HCT116 (cell line): ENCODE results near the gene UVSSA. TPM values are rescaled to one million over a fixed set of nuclear protein-coding genes. Genes with fewer than 3 reads are reported as not detected.

Experiments
- ATAC-seq: fragments of 200-7000 bp; cut with Tn5 transposase; 2 replicates; pipeline ENCODE4 v1.9.1; 2020; ENCODE audit warnings: mild to moderate bottlenecking, moderate library complexity
- BruUV-seq: library from RNA; stranded (reverse); fragments of 400-500 nt; replicated peaks from 2 replicates; lab custom pipeline; 2021; lab: Mats Ljungman, UMichigan
- CTCF ChIA-PET: fragments of 300-600 bp; sonication (Branson Sonifier 250); formaldehyde crosslinking; loops from one replicate; lab custom pipeline; 2021; ENCODE audit warnings: antibody characterized with exemption; lab: Charles Lee
- POLR2A ChIA-PET: fragments of 300-600, 350-600 bp; sonication (Branson Sonifier 250); formaldehyde crosslinking; loops from one replicate; lab custom pipeline; 2021; ENCODE audit warnings: antibody characterized with exemption; lab: Charles Lee
- RAD21 ChIA-PET, 2 experiments: fragments of 300-600 bp; sonication (Branson Sonifier 250); formaldehyde crosslinking; loops; one replicate each; lab custom pipeline; 2023; ENCODE audit warnings: low total read pairs in 2 of 2; ENCODE audit not compliant: uncharacterized antibody in 2 of 2, unreplicated experiment in 2 of 2, low non-redundant PET in 1 of 2; lab: Charles Lee
- DNase-seq: peaks from one replicate; pipeline ENCODE4 v3.0.0-alpha.2; 2010; ENCODE audit warnings: low read depth, low spot score
- H2AFZ ChIP-seq: fragments of 200-600 bp; shearing (Covaris generic), sonication (generic); 2 replicates; pipeline ENCODE4 v1.6.1; 2017; ENCODE audit warnings: low read depth, mixed run types, mixed read lengths, antibody characterized with exemption, low read length; ENCODE audit not compliant: poor library complexity, severe bottlenecking
- H3K27ac ChIP-seq: 2 replicates; pipeline ENCODE4 v1.5.1; 2012; ENCODE audit warnings: low read depth, low read length
- H3K27me3 ChIP-seq: fragments of 200-600 bp; sonication (generic); 2 replicates; pipeline ENCODE4 v1.6.1; 2016; ENCODE audit warnings: mixed run types, low read length, mixed read lengths; ENCODE audit not compliant: insufficient read depth
- H3K36me3 ChIP-seq, 2 experiments: fragments of 200-500 bp in 1 of 2; fragments of 200-600 bp in 1 of 2; sonication (Bioruptor generic) in 1 of 2; sonication (generic) in 1 of 2; 2 replicates each; pipeline versions ENCODE4 v1.5.1 to v1.6.1; 2014 to 2016; ENCODE audit warnings: low read length in 2 of 2, inconsistent platforms in 1 of 2, mixed read lengths in 1 of 2, mixed run types in 1 of 2; ENCODE audit not compliant: insufficient read depth in 2 of 2, control insufficient read depth in 1 of 2
- H3K4me1 ChIP-seq, 2 experiments: fragments of 200-600 bp in 1 of 2; sonication (generic) in 1 of 2; 2 replicates each; pipeline versions ENCODE4 v1.5.1 to v1.6.1; 2012 to 2017; ENCODE audit warnings: low read length in 2 of 2, inconsistent platforms in 1 of 2, mild to moderate bottlenecking in 1 of 2, mixed read lengths in 1 of 2, mixed run types in 1 of 2, moderate library complexity in 1 of 2; ENCODE audit not compliant: insufficient read depth in 2 of 2, control insufficient read depth in 1 of 2
- H3K4me2 ChIP-seq: fragments of 200-600 bp; sonication (generic); 2 replicates; pipeline ENCODE4 v1.6.1; 2017; ENCODE audit warnings: mixed run types, low read length, mixed read lengths
- H3K4me3 ChIP-seq, 2 experiments: fragments of 200-600 bp in 1 of 2; sonication (generic) in 1 of 2; replicated peaks in 1 of 2; 2 replicates each; pipeline ENCODE4 v1.5.1; 2011 to 2016; ENCODE audit warnings: low read length in 2 of 2, control low read depth in 1 of 2, low read depth in 1 of 2, mild to moderate bottlenecking in 1 of 2, mixed read lengths in 1 of 2, mixed run types in 1 of 2
- H3K79me2 ChIP-seq: fragments of 200-600 bp; sonication (generic); 2 replicates; pipeline ENCODE4 v1.6.1; 2017; ENCODE audit warnings: mild to moderate bottlenecking, mixed run types, low read length, moderate library complexity, mixed read lengths; ENCODE audit not compliant: insufficient read depth
- H3K9ac ChIP-seq: fragments of 200-600 bp; sonication (generic); 2 replicates; pipeline ENCODE4 v1.6.1; 2016; ENCODE audit warnings: low read length, mixed read lengths
- H3K9me2 ChIP-seq: fragments of 200-600 bp; sonication (generic), shearing (Covaris generic); 2 replicates; pipeline ENCODE4 v1.6.1; 2017; ENCODE audit warnings: mixed run types, mild to moderate bottlenecking, moderate library complexity; ENCODE audit not compliant: insufficient read depth
- H3K9me3 ChIP-seq, 2 experiments: fragments of 200-500 bp in 1 of 2; fragments of 200-600 bp in 1 of 2; sonication (Bioruptor generic) in 1 of 2; sonication (generic) in 1 of 2; 2 replicates each; pipeline ENCODE4 v1.6.1; 2014 to 2017; ENCODE audit warnings: low read length in 2 of 2, mixed read lengths in 2 of 2, inconsistent platforms in 1 of 2, low read depth in 1 of 2, mild to moderate bottlenecking in 1 of 2, mixed run types in 1 of 2, moderate library complexity in 1 of 2; ENCODE audit not compliant: control insufficient read depth in 1 of 2, insufficient read depth in 1 of 2
- H4K20me1 ChIP-seq: fragments of 200-600 bp; sonication (generic), shearing (Covaris generic); 2 replicates; pipeline ENCODE4 v1.6.1; 2017; ENCODE audit warnings: mixed run types, mild to moderate bottlenecking, moderate library complexity; ENCODE audit not compliant: insufficient read depth
- ATF3 ChIP-seq: IDR thresholded peaks from 2 replicates; pipeline ENCODE4 v1.6.1; 2012
- CBX3 ChIP-seq: IDR thresholded peaks from 2 replicates; pipeline ENCODE4 v1.6.1; 2012; ENCODE audit warnings: low read depth
- CTCF ChIP-seq, 3 experiments: fragments of 200-600 bp in 1 of 3; sonication (generic) in 1 of 3; IDR thresholded peaks in 2 of 3; conservative IDR thresholded peaks in 1 of 3; 2 replicates each; pipeline ENCODE4 v1.5.1; 2012 to 2017; ENCODE audit warnings: low read depth in 2 of 3, low read length in 2 of 3, antibody characterized with exemption in 1 of 3, borderline replicate concordance in 1 of 3, control low read depth in 1 of 3, mild to moderate bottlenecking in 1 of 3, mixed read lengths in 1 of 3, mixed run types in 1 of 3, moderate library complexity in 1 of 3; ENCODE audit not compliant: insufficient read depth in 1 of 3
- ELF1 ChIP-seq: IDR thresholded peaks from 2 replicates; pipeline ENCODE4 v1.6.1; 2012; ENCODE audit warnings: low read depth, borderline replicate concordance
- EZH2phosphoT487 ChIP-seq: fragments of 200-600 bp; IDR thresholded peaks from 2 replicates; pipeline ENCODE4 v1.6.1; 2018; ENCODE audit warnings: antibody characterized with exemption, borderline replicate concordance
- FOSL1 ChIP-seq: IDR thresholded peaks from 2 replicates; pipeline ENCODE4 v1.6.1; 2012; ENCODE audit warnings: low read depth
- POLR2A ChIP-seq: IDR thresholded peaks from 2 replicates; pipeline ENCODE4 v1.7.0; 2011; ENCODE audit warnings: borderline replicate concordance; ENCODE audit not compliant: insufficient read depth, insufficient read length; ENCODE audit errors: extremely low read depth
- POLR2AphosphoS5 ChIP-seq: IDR thresholded peaks from 2 replicates; pipeline ENCODE4 v1.6.1; 2011; ENCODE audit warnings: mild to moderate bottlenecking, low read depth, low read length, moderate library complexity
- SIN3A ChIP-seq: IDR thresholded peaks from 2 replicates; pipeline ENCODE4 v1.6.1; 2012; ENCODE audit warnings: low read depth
- SP1 ChIP-seq: IDR thresholded peaks from 2 replicates; pipeline ENCODE4 v1.6.1; 2012; ENCODE audit warnings: low read depth
- SRF ChIP-seq: IDR thresholded peaks from 2 replicates; pipeline ENCODE4 v1.6.1; 2012; ENCODE audit warnings: low read depth
- ZBTB33 ChIP-seq: IDR thresholded peaks from 2 replicates; pipeline ENCODE4 v1.6.1; 2011; ENCODE audit warnings: mild to moderate bottlenecking, low read length, moderate library complexity; ENCODE audit not compliant: insufficient replicate concordance; ENCODE audit errors: extremely low read depth
- ZNF274 ChIP-seq: fragments of 200-500 bp; sonication (Bioruptor generic); IDR thresholded peaks from 2 replicates; pipeline ENCODE4 v1.6.1; 2014; ENCODE audit warnings: mild to moderate bottlenecking, low read depth, low read length, inconsistent platforms
- intact Hi-C: fragments of 100-400 bp; cut with micrococcal nuclease; formaldehyde crosslinking; loops from 2 replicates; pipeline ENCODE4 v1.10.0; 2022
- total RNA-seq: library from RNA; stranded (reverse); gene quantifications from one replicate; pipeline ENCODE4 v1.2.1, GENCODE V29; 2021; ENCODE audit not compliant: unreplicated experiment

UVSSA gene
- total RNA-seq, 1 experiment from 2014 or later = 30.5 TPM

DNA sequence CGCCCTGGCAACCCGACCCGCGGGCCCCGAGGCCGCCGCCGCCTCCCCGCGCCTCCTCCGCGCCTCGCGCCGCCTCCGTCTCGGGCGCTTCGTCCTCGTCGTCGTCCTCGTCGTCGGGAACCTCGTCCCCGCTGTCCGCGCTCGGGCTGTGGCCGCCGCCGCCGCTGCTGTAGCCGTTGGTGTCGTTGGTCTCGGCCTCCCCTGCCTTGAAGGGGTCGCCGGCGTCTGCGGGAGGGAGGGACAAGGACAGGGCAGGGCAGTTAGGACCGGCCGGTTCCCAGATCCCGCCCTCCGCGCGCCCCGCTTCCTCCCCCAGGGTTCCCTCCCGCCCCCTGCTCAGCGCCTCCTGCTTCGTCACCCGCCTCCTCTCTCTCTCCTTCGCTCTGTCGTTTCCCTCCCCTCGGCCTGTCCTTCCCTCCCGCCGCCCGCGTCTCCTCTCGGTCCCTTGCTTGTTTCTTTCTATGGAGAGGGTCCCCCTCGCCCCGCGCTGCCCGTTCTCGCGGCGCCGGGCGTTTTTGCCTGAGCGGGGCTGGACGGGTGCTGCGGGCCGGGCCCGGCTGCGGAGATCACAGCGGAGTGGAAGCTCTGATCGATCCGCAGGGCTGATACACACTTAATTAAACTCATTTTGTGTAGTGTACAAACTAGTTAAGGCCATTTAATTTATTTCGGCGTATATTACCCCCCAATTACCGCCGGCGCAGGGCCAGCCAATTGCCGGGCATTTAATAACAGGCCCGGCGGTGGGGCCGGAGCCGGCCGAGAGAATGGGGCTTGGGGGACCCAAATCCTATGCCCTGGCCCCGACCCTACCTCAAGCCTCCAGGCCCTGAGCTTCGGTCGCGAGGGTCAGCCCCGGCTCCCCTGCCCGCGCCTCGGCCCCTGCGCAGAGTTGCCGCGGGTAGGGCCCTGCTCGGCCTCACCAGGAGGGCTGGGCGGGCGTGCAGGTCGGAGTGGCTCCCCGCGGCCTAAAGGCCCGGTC lies 56.9 kb downstream of the UVSSA start:
- H3K9ac ChIP-seq = no peak overlapping the region
- H3K9me3 ChIP-seq = peaks cover 0 to 2% of the 10 kb centered on the region in 2 experiments; a peak in 2 of 4 replicates
- CTCF ChIA-PET = no interaction called here
- ATAC-seq = no peak
- no peak for TF ChIP-seq ELF1
- TF ChIP-seq POLR2A = no peak
- TF ChIP-seq ZNF274 = no peak
- no peak for TF ChIP-seq SP1
- TF ChIP-seq, all 23 proteins: peak for 0
- Histone ChIP-seq H3K27me3 (no peaks in the 10 kb centered on the region), H3K79me2 (no peaks in the 10 kb centered on the region), H3K9me2 (no peaks in the 10 kb centered on the region), H3K36me3 (no peaks in the 10 kb centered on the region), H4K20me1 (no peaks in the 10 kb centered on the region), H2AFZ (no peak overlapping the region), H3K4me1 (no peaks in the 10 kb centered on the region), H3K4me2 (no peak overlapping the region), H3K4me3 (no peak overlapping the region), H3K27ac (no peak overlapping the region)
- intact Hi-C loops = no loop called here
- ChIA-PET POLR2A (no interaction called here), RAD21 (no interaction called here)
- no TSS peak for BruUV-seq
- DNase-seq = no peak

GRCh38 chr4:1404573-1405253 lies 57.7 kb downstream of the UVSSA start:
- H2AFZ ChIP-seq = no peak overlapping the region
- BruUV-seq = no TSS peak
- RAD21 ChIA-PET = no interaction called here
- no peaks in the 10 kb centered on the region for H3K27me3 ChIP-seq
- H3K9me3 ChIP-seq = no peaks in the 10 kb centered on the region; a peak in 1 of 4 replicates
- H3K79me2 ChIP-seq = no peaks in the 10 kb centered on the region
- CTCF ChIA-PET = no interaction called here
- POLR2A ChIA-PET = no interaction called here
- intact Hi-C loops = no loop called here
- H3K9me2 ChIP-seq = no peaks in the 10 kb centered on the region
- no peaks in the 10 kb centered on the region for H4K20me1 ChIP-seq
- H3K4me3 ChIP-seq = no peak overlapping the region
- H3K4me1 ChIP-seq = no peaks in the 10 kb centered on the region
- no peak overlapping the region for H3K4me2 ChIP-seq
- DNase-seq (no peak), ATAC-seq (no peak)
- no peak overlapping the region for H3K27ac ChIP-seq
- no peak overlapping the region for H3K9ac ChIP-seq
- no peaks in the 10 kb centered on the region for H3K36me3 ChIP-seq
- TF ChIP-seq ATF3 (no peak), ELF1 (no peak), EZH2phosphoT487 (no peak), CTCF (IDR thresholded peaks at IDR 0.05 in 2 of 3, conservative IDR thresholded peaks at IDR 0.05 in 1 of 3; ENCODE audit: borderline replicate concordance in 1 of 3, insufficient read depth in 1 of 3, low read depth in 2 of 3, low read length in 2 of 3) (no peak), ZBTB33 (no peak), SP1 (no peak), ZNF274 (no peak), SRF (no peak), CBX3 (no peak), POLR2AphosphoS5 (no peak), SIN3A (no peak), FOSL1 (no peak)
